Ovary (tissue), 3 donors: ENCODE measurements around the gene RAB27B.

ENCODE experiments used
- CTCF ChIP-seq, 3 donors: fragments of 450-650 bp in 2 of 3; fragments of 200-600 bp in 1 of 3; IDR thresholded peaks; one replicate each; pipeline versions ENCODE4 v1.5.1 to v1.8.0; 2016 to 2022; ENCODE audit warnings: antibody characterized with exemption in 3 of 3, mild to moderate bottlenecking in 1 of 3
- EP300 ChIP-seq: sonication (generic); formaldehyde crosslinking; IDR thresholded peaks from one replicate; pipeline ENCODE4 v1.6.1; 2017; ENCODE audit warnings: antibody characterized with exemption
- POLR2A ChIP-seq: fragments of 450-650 bp; IDR thresholded peaks from one replicate; pipeline ENCODE4 v1.6.1; 2017; ENCODE audit warnings: antibody characterized with exemption, mild to moderate bottlenecking, moderate library complexity
- donor health status: DM: no; HTN: no; CAD: no.

- TF ChIP-seq CTCF (IDR thresholded peaks at IDR 0.05) (no peak), EP300 (no peak), POLR2A (no peak)
Measured at GRCh38 chr18:54938506-54938905, 110.2 kb downstream of the RAB27B start.
